Islet precursor cell (in vitro differentiated cells): ENCODE measurements around the gene HINT2.
A peak's percentile ranks its signal among the peaks of the same experiment; 100 is the strongest.

Experiments
- DNase-seq: peaks from one replicate; pipeline ENCODE4 v3.0.0-alpha.2; 2018

HINT2 gene

DNA sequence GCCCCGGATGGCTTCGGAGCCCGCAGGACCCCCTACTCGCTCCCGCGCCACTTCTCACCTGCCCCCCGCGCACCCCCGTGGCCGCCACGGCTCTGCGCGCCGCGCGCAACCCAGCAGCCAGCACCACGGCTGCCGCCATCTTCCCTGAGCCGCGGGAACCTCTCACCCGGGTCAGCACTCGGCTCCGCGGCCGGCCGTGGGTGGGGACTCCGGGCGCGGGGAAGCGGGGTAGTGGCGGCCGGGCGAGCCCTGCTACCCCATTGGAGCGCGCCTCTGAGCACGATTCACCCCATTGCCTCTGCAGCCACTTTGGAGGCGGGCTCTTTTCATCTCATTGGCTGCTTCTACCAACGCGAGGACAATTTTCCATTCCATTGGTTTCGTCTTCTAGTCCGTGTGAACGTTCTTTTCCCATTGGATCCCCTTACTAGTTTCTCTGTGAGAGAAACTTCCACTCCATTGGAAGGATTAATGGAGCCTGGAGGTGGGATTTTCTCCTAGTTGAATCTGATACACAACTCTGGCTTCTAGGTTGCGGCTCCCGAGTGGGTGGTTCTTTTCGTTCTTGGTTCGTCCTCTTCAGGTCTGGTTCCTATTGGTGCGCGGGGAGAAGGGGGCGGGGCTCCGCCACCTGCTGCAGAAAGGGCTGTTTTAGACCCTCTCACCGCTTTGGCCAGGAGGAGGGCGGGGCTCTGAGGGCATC, at the start of gene HINT2:
TSS of gene HINT2 (minus strand) at position 202 of the 703 bp plus-strand sequence. CDS start at position 139, 63 bp downstream.
- peak; percentile 99 for DNase-seq

DNA sequence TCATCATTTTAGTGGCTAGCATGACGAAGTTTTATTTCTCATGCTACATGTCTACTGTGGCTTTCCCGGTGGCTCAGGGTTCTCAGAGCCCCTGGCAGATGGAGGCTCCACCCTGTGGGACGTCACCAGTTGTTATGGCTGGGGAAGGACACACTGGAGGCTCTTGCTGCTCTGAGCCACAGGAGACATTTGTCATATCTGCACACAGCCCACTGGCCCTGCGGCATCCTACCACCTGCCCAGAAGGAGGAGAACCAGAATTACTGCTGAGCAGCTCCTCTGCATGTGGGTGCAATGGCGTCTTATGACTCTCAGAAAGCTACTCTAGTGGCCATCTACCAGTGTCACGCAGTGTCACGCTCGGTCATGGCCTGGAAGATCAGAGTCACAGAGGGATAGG, 48.7 kb upstream of the HINT2 start:
- DNase-seq: no peak

DNA sequence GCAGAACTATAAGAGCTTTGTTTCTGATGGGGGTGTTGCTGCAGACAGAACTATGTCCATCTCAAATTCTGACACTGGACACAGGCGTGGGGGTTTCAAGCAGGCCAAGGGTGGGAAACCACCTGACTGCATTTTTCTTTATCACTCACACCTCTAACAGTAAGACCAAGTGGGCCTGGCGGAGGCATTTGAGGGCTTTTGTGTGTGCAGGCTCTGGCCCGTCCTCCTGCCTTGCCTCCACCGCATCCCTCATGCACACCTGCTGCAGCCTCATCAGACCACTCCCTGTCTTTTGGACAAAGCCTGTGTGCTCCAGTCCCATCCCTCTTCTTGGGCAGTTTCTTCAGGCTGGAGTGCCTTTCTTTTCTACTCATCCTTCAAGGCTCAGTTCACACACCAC, 47.5 kb upstream of the HINT2 start:
- no peak for DNase-seq

DNA sequence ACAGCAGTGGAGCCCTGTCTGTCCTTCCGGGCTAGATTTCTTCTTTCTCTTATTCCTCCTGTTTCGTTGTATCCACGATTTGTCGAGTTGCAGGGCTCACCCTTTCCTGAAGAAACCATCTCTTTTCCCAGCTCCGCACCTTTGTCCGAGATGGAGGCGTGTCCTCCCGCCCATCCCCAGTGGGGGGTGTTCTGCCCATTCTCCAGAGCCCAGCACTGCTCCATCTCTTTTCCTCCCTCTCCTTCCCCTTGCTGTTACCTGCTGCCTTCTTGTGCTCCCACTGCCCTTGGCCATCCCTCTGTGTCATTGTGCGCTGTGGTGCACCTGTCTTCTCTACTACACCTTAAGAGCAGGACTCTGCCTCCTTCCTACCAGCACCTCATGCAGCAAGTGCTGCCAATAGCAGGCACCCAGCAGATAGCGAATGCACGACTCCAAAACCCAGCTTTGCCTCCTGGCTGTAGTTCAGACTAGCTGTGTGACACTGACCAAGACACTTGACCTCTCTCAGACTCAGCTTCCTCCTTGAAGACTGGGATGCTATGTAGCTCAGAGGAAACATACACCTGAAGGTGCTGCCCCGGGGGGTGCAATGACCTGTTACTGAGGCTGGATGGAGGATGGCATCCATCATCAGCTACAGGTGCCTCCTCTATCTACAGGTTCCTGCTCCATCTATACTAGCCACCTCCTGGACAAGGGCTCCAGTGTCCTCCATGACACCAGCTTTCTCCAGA, 46.5 kb upstream of the HINT2 start:
- no peak for DNase-seq

DNA sequence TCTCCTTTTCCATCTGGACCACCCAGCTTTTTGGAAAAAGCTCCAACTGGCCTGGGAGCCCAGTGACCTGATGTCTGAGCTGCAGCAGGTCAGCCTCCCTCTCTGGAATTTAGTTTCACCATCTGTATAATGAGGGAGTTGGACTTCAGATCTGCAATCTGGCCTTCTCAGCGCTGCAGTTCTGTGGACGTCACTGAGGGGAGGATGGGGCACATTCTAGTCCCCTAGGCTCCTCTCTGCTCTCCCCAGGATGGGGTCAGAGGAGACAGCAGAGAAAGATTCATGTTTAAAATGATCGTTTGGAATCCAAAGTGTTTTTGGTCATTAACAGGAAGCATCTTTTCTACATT, 45.1 kb upstream of the HINT2 start:
- DNase-seq: no peak

DNA sequence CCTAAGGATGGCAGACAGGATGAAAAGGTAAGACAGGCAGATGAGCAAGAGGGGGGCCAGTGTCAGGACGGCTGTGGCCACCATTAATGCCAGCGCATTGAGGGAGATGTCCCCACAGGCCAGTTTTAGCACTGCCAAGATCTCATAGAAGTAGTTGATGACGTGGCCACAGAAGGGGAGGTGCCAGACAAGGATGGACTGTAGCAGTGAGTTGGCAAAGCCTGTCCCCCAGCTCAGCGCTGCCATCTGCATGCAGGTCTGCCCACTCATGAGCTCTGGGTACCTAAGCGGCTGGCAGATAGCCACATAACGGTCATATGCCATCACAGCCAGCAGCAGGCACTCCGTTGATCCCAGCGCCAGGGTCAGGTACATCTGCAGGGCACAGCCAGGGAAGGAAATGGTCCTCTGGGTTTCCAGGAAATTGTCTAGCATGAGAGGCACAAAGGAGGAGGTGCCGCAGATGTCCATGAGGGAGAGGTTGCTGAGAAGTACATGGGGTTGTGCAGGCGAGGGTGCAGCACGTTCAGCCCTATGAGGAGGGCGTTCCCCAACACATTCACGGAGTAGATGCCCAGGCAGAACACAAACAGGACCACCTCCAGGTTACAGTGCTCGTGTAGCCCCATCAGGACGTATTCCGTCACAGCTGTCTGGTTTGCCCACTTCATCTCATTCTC, 44.6 kb upstream of the HINT2 start:
- no peak for DNase-seq

DNA sequence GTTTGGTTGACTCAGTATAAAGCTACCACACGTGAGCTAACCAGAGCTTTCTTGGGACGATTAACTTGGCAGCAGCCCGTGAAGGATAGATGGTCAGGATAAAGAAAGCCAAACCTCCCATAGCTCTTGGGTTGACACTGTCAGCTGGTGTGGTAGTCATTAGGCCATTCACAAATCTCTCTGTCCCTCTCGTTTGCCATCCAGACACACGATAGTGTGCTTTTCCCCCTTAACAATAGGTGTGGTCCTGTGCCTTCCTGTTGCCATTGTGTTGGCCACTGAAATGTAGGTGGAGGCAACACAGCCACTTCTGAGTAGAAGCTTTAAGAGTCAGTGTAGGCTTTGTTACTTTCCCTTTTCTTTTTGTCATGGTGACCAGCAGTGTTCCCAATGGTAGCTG, 43.6 kb upstream of the HINT2 start:
- DNase-seq: no peak

DNA sequence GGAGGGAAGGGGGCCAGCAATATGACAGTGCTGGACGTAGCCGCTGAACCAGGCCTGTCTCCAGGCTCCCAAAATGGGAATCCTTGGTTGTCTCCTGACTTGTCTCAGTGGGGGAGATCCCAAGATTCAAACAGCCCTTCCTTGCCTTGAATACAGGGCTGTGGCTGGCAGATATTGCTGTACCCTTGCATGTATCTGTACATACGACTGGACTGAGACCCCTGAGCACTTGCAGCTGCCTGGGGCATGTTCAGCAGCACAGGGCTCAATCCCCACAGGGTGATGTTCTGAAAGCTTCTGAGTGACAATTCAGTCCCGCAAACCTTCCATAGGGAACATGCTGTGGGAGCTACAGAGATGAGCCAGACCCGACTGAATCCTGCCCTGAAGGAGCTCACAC, 42.0 kb upstream of the HINT2 start:
- DNase-seq: peak; percentile 39

DNA sequence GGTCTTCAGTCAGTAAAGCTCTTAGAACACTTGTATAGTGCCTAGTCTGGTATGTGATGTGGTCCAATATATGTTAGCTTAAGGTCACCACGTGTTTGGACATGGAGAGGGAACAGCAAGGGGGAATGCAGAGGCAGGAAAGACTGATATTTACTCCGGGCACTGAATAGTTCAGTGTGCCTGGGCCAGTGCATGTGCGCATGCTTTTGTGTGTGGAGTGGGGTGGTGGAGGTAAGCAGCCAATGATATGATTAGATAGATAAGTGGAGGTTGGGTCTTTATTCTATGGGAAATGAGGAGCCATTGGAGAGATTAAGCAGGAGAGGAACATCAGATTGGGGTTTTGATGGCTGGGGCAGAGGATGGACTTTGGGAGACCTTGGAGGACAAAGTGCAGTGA, 41.4 kb upstream of the HINT2 start:
- DNase-seq: peak; percentile 13

DNA sequence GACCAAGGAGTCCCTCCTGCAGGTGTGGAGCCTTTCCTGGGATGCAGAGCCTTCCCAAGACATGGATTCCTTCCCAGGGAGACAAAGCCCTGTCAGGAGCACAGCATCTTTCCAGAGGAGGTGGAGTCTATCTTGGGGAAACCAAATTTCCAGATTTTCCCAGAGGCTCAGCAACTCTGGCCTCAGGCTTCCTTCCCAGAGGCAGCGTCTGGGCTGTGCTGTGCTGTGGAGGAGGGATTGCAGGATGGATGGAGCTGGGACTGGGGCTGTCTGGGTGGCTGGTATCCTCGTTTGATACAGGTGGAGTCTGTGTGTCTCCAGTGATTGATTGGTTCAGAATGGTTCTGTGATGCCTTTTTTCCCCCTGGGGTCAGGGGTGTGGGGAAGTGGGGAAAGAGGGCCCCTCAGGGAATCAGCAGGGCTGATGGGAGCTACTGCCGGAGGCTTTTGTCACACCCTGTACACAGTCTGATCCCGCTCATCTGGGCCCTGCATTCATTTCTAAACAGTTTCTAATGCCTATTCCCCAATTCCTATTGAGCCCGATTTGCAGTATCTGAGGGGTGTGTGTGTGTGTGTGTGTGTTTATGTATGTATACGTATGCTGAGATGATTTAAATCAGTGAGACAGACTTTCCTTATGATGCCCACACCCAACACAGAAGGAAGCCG, 39.4 kb upstream of the HINT2 start:
- DNase-seq: peak; percentile 38

DNA sequence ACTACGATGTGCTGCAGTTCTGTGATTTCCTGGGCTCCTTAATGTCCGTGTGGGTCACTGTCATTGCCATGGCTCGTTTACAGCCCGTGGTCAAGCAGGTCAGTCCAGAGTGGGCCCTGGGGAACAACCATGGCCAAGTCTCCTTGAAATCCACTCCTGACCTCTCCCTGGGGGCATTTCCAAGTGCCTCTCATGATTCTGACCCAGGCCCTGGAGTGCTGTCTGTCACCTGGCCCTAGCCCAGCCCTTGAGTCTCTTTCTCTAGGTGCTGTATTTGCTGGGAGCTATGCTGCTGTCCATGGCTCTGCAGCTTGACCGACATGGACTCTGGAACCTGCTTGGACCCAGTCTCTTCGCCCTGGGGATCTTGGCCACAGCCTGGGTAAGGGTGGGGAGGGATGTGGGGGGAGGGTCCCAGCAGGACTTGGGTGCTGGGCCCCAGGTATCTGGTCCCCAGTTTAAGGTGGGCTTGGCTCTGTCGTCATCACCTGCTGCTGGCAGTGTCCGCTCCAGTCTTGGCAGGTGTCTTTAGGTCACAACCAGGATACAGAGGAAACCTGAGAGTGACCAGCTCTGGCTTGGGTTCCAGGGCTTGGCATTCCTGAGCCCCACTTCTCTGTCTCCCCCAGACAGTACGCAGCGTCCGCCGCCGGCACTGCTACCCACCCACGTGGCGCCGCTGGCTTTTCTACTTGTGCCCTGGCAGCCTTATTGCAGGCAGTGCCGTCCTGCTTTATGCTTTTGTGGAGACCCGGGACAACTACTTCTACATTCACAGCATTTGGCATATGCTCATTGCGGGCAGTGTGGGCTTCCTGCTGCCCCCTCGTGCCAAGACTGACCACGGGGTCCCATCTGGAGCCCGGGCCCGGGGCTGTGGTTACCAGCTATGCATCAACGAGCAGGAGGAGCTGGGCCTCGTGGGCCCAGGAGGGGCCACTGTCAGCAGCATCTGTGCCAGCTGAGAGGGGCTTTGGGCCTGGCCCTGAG, 38.3 kb upstream of the HINT2 start:
- peak; percentile 40 for DNase-seq

DNA sequence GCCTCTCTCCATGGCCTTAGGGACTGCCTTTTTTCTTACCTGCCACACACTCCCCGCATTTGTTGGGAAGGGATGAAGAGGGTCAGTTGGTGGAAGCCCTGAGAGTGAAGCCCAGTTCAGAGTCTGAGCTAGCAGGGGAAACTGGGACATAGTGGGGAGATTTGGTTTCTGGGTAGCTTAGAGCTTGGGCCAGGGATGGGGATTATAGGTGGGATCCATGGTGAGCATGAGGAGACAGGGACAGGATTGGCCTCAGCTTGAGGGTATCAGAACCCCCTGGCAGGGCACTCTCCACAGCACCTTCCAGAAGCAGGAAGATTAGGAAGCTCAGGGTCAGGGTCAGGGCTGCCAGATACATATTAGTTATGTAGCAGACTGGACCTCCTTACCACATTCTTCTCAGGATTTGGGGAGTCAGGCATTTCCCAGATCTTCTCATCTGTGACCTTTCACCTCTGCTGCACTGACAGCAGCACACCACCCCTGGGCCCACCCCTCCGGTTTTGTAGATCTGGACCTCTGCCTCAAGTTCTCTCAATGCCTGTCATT, 37.5 kb upstream of the HINT2 start:
- peak; percentile 26 for DNase-seq

DNA sequence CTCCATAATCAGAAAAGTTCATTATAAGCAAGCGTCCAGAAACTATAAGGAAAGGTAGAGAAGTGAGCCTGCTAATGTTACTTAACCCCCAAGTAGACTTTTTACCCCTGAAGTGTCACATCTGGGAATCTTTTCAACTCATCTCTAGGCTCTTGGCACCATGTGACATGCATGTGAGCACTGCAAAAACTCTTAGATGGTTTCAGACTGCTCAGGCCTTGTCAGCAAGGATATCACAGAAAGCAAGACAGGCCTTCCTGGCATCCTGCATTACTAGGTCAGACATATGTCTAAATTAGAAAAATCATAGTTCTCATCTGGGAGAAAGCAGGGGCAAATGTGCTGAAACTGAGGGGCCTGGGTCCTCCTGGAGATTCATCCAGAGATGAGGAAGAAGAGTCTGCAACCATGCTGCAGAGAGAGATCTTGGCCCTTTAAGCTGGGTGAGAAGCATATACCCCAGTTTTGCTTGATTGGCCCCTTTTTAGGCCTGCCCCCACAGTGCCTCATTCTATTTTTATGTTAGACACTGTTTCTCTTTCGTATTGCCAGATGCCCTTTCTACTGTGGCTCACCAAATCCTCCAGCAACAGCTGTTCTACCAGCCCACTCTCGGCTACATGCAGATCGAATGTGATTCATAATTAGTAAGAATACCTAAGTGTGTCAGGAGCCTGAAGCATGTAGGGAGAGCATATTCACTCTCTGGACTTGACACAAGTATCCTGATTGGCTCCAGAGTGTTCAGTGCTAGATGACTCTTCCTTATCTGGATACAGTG, 33.1 kb upstream of the HINT2 start:
- DNase-seq: no peak

DNA sequence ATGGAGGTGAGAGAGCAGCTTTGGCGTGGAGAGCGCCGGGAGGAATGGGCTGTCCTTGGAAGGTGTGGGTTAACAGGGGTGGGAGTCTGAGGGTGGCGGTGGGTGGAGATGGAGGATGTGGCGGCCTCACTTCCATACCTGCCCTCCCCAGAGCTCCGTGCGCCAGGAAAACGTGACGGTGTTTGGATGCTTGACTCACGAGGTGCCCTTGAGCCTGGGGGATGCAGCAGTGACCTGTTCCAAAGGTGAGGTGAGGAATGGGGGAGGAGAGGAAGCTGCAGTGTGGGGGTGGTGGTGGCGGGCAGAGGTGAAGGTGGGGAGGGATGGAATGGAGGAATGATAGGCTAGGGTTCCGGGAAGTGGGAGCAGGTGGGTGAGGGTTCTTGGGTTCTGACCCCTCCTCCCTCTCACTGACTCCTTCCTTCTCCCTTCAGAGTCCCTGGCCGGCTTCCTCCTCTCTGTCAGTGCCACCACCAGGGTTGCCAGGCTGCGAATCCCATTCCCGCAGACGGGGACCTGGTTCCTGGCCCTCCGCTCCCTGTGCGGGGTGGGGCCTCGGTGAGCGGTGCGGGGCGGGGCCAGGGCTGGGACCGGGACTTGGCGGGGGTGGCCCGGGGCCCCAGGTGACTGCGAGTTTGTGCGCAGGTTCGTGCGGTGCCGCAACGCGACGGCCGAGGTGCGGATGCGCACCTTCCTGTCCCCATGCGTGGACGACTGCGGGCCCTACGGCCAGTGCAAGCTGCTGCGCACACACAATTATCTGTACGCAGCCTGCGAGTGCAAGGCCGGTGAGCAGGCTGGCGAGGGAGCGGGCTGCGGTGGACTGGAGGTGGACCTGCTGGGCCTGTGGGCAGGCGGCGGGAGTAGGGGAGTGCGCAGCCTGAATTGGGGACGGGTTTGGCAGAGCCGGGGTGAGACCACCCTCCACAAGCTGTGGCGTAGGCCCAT, 31.3 kb upstream of the HINT2 start:
- peak; percentile 69 for DNase-seq

DNA sequence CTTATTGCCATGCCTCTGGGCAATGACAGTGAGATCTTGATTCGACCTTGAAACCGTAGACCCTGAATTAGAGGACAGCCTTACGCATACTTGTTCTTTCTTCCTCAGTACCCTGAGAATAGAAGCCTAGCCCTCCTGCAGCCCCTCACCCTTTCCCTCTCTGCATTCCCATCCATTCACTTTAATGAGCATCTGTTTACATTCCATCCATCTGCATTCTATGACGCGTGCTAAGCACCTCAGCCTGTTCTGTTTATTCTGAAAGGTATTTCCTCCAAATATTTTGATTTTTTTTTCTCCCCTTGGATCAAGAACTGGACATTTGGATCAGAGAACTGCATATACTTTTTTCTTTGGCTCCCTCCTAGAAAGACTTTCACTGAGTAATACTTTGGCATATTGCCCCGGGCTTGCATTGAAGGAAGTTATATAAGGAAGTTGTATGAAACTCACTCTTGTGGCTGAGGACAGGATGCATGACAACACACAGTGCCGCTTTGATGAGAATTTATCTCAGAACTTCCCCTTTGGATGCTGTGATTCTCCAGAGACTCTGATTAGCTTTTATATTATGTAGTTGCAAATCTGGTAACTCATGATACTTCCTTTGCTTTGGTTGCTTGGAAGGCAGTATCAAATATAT, 29.9 kb upstream of the HINT2 start:
- DNase-seq: no peak

DNA sequence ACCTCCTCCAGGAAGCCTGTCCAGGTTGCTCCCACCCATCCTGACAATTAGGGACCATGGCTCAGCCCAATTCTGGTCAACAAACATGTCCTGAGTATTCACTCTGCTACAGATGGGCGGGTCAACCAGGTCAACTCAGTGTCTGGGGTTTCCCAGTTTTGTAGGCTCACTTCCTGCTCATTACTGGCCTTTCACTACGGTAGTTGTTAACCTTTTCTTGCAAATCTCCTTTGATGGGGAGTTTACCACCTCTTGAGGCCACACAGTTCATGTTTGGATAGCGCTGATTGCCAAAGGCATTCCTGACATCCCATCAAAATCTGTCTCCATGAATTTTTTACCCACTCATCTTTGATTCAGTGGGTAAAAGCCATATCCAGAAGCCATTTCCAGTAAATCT, 28.0 kb upstream of the HINT2 start:
- DNase-seq: no peak

DNA sequence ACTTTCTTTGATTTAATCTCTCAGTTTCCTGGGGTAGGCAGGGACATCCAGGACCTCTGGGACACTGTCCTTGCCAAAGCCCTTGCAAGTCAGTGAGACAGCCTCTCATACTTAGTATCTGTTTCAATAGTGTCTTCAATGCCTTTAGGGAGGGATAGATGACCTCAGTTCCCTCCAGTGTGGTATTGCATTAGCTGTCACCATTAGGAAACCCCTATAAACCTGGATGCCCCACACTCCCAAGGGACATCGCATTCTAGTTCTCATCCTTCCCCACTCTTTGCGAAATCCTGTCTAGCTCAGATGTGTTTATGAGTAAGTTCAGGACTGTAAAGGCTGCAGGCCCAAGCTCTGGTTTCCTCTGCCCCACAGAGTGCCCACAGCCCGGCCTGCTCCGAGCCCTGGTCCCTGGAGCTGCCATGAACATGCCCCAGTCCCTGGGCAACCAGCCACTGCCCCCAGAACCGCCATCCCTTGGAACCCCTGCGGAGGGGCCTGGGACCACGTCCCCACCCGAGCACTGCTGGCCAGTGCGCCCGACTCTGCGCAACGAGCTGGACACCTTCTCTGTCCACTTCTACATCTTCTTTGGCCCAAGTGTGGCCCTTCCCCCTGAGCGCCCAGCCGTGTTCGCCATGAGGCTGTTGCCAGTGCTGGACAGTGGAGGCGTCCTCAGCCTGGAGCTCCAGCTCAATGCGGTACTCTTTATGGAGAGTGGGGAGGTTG, 27.3 kb upstream of the HINT2 start:
- DNase-seq: no peak

DNA sequence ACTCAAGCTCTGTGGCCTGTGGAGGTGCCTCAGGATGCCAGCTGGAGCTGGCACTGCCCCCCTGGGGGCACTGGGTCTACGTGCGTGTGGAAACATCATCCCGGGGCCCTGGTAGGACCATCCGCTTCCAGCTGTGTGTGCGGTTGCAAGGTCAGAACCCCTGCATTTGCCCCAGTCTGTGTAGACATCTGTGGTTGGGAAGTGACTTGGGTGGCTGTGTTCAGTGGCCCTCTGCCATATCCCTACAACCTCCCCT, 26.7 kb upstream of the HINT2 start:
- DNase-seq: no peak
